ENCODE results near the gene LIN37. TPM values are rescaled to one million over a fixed set of nuclear protein-coding genes. Genes with fewer than 3 reads are reported as not detected.

LIN37 gene
- total and polyA plus RNA-seq, 9 of the 15 experiments (the other 6 are each of a cell fraction or from before 2014, with no cell fraction given), result 1.2 to 12.5 (median 8.6) TPM

GRCh38 chr19:35775298-35776101 is 27.1 kb downstream of the LIN37 start, which contains the start of gene ARHGAP33 (continued):
- TF ChIP-seq MYC (IDR thresholded peaks at IDR 0.05; ENCODE audit: low read depth, low read length), result peak; percentile 71
- TF ChIP-seq MYC (CRISPR knock-in tag; IDR thresholded peaks at IDR 0.05; ENCODE audit: borderline replicate concordance, low read depth), result no peak
- 0 out of 2 replicates have a peak, but pooled peaks have one; percentile 44 for TF ChIP-seq KLF1 (tag; IDR thresholded peaks at IDR 0.05)
- peak; percentile 59; the same call in 1 of the 2 replicates for TF ChIP-seq KLF13 (tag; IDR thresholded peaks at IDR 0.05; ENCODE audit: borderline replicate concordance, low read depth)
- TF ChIP-seq VEZF1 (CRISPR knock-in tag; IDR thresholded peaks at IDR 0.05), result peak; percentile 94

- Histone ChIP-seq H3K79me2 (ENCODE audit: control insufficient read depth, insufficient read depth, low read length) (peaks cover 5% of the 10 kb centered on the region; the same call in 1 of the 3 replicates), H4K20me1 (replicated peaks; ENCODE audit: control insufficient read depth, insufficient read depth, low read length) (no peaks in the 10 kb centered on the region; the same call in 1 of the 2 replicates), H2AFZ (ENCODE audit: low read depth, low read length) (no peak overlapping the region), H3K4me2 (ENCODE audit: insufficient read depth, low read length) (peak overlapping the region; percentile 76; the same call in 1 of the 2 replicates), H3K9me1 (ENCODE audit: control insufficient read depth, insufficient read depth, low read length) (peaks cover 3% of the 10 kb centered on the region), H3K4me3 (peak overlapping the region; percentile 57), H3K36me3 (ENCODE audit: control insufficient read depth, insufficient read depth, low read length) (peaks cover 18% of the 10 kb centered on the region; the same call in 2 of the 3 replicates), H3K4me1 (replicated peaks in 1 of 2; ENCODE audit: control insufficient read depth in 2 of 2, insufficient read depth in 2 of 2, low read length in 2 of 2) (peaks cover 10 to 33% of the 10 kb centered on the region in 2 experiments), H3K9ac (ENCODE audit: insufficient read depth in 1 of 2, low read depth in 2 of 2, low read length in 2 of 2) (peak overlapping the region in 1 of 2 experiments; percentile 70; a peak in 2 of 4 replicates), H3K9me3 (replicated peaks; ENCODE audit: control insufficient read depth, insufficient read depth, low read depth, low read length) (no peaks in the 10 kb centered on the region), H3K27me3 (ENCODE audit: control insufficient read depth in 2 of 2, insufficient read depth in 2 of 2, low read length in 2 of 2) (no peaks in the 10 kb centered on the region), H3K27ac (ENCODE audit: extremely low read depth, low read depth, low read length) (no peak overlapping the region)
- intact Hi-C loops (cut with micrococcal nuclease) (no loop called here), in situ Hi-C loops (cut with MboI) (no loop called here)
- DNase-seq (ENCODE audit: extremely low read depth in 1 of 4, low spot score in 3 of 4) (no peak), ATAC-seq (no peak), FAIRE-seq (no peak)
- 47% methylated on average over 12 of the region's 13 CpGs for WGBS (ENCODE audit: insufficient coverage, low coverage, missing lambda C conversion rate)
- TSS peak; percentile 61 for BruUV-seq (replicated peaks)
- CTCF ChIA-PET (ENCODE audit: low intra/inter-chr PET ratio), result interaction anchor here (0.6 kb wide), 1 partner anchor 909 kb away, joined by 3 read pairs; no protein-coding TSS in a partner anchor
- TF ChIP-seq CAMTA2 (CRISPR knock-in tag; conservative IDR thresholded peaks at IDR 0.05) (no peak), ZC3H8 (IDR thresholded peaks at IDR 0.05) (no peak), RNF219 (CRISPR knock-in tag; IDR thresholded peaks at IDR 0.05) (no peak), KDM1A (IDR thresholded peaks at IDR 0.05) (peak in 1 of 2 experiments; percentile 82; a peak in 1 of 4 replicates)
- POLR2A ChIA-PET, result no interaction called here
Measured at GRCh38 chr19:35776102-35776788, 27.9 kb downstream of the LIN37 start.

Data from K562 (cell line).